DND-41 (cell line): ENCODE data around the gene AFF4.
A peak's percentile ranks its signal among the peaks of the same experiment; 100 is the strongest.

ENCODE experiments used
- ATAC-seq: fragments of 200-7000 bp; cut with Tn5 transposase; 3 replicates; pipeline ENCODE4 v1.9.1; 2021; ENCODE audit warnings: low read depth; ENCODE audit not compliant: insufficient read depth
- DNase-seq: peaks from one replicate; pipeline ENCODE4 v3.0.0-alpha.2; 2020
- H2AFZ ChIP-seq: 2 replicates; pipeline ENCODE4 v1.6.0; 2012; ENCODE audit warnings: low read depth, low read length
- H3K27ac ChIP-seq: 2 replicates; pipeline ENCODE4 v1.5.1; 2012; ENCODE audit warnings: low read length, inconsistent platforms
- H3K27me3 ChIP-seq: fragments of 200-600 bp; sonication (generic); 2 replicates; pipeline ENCODE4 v1.6.0; 2012; ENCODE audit warnings: low read length, mild to moderate bottlenecking, inconsistent platforms; ENCODE audit not compliant: insufficient read depth, poor library complexity
- H3K36me3 ChIP-seq: 2 replicates; pipeline ENCODE4 v1.5.1; 2012; ENCODE audit warnings: low read length, inconsistent platforms; ENCODE audit not compliant: insufficient read depth
- H3K4me1 ChIP-seq: 2 replicates; pipeline ENCODE4 v1.5.1; 2012; ENCODE audit warnings: mild to moderate bottlenecking, low read length; ENCODE audit not compliant: insufficient read depth
- H3K4me2 ChIP-seq: 2 replicates; pipeline ENCODE4 v1.6.0; 2012; ENCODE audit warnings: mild to moderate bottlenecking, moderate library complexity, low read length, inconsistent platforms; ENCODE audit not compliant: insufficient read depth
- H3K4me3 ChIP-seq, 2 experiments: fragments of 200-600 bp in 1 of 2; shearing (Covaris generic) in 1 of 2; 2 replicates each; pipeline ENCODE4 v1.5.1; 2012 to 2016; ENCODE audit warnings: inconsistent platforms in 2 of 2, low read length in 2 of 2, mild to moderate bottlenecking in 2 of 2, low read depth in 1 of 2, moderate library complexity in 1 of 2
- H3K79me2 ChIP-seq: 2 replicates; pipeline ENCODE4 v1.6.0; 2012; ENCODE audit warnings: low read length, inconsistent platforms; ENCODE audit not compliant: insufficient read depth
- H3K9ac ChIP-seq: 2 replicates; pipeline ENCODE4 v1.6.0; 2012; ENCODE audit warnings: low read depth, mild to moderate bottlenecking, inconsistent platforms, low read length, moderate library complexity
- H3K9me3 ChIP-seq: 2 replicates; pipeline ENCODE4 v1.5.1; 2012; ENCODE audit warnings: low read length, moderate library complexity, mild to moderate bottlenecking, inconsistent platforms; ENCODE audit not compliant: insufficient read depth, severe bottlenecking
- H4K20me1 ChIP-seq: 2 replicates; pipeline ENCODE4 v1.6.0; 2012; ENCODE audit warnings: low read length; ENCODE audit not compliant: insufficient read depth
- CTCF ChIP-seq: IDR thresholded peaks from 2 replicates; pipeline ENCODE4 v1.5.1; 2012; ENCODE audit warnings: borderline replicate concordance, low read length, moderate library complexity, mild to moderate bottlenecking; ENCODE audit not compliant: poor library complexity, severe bottlenecking; ENCODE audit errors: extremely low read depth
- EZH2 ChIP-seq: IDR thresholded peaks from 3 replicates; pipeline ENCODE4 v1.6.1; 2012; ENCODE audit warnings: borderline replicate concordance, low read depth, mild to moderate bottlenecking, moderate library complexity, low read length, inconsistent platforms; ENCODE audit not compliant: severe bottlenecking

The AFF4 gene

GRCh38 chr5:132854301-132854700, 109.1 kb downstream of the AFF4 start:
- no peak for ATAC-seq
- no peak for DNase-seq
- no peak overlapping the region for H3K9ac ChIP-seq
- no peak overlapping the region for H3K4me3 ChIP-seq
- no peaks in the 10 kb centered on the region for H3K27me3 ChIP-seq
- H3K36me3 ChIP-seq = no peaks in the 10 kb centered on the region
- peaks cover 6% of the 10 kb centered on the region for H3K4me1 ChIP-seq
- H3K27ac ChIP-seq = no peak overlapping the region
- no peak overlapping the region for H2AFZ ChIP-seq
- no peaks in the 10 kb centered on the region for H3K9me3 ChIP-seq
- no peaks in the 10 kb centered on the region for H3K79me2 ChIP-seq
- no peak for TF ChIP-seq CTCF
- TF ChIP-seq EZH2 = no peak
- no peak overlapping the region for H3K4me2 ChIP-seq
- H4K20me1 ChIP-seq = no peaks in the 10 kb centered on the region

GRCh38 chr5:132853790-132854189, 109.6 kb downstream of the AFF4 start:
- H3K4me2 ChIP-seq = no peak overlapping the region
- H3K27ac ChIP-seq = no peak overlapping the region
- no peak overlapping the region for H3K9ac ChIP-seq
- no peaks in the 10 kb centered on the region for H3K36me3 ChIP-seq
- no peak overlapping the region for H2AFZ ChIP-seq
- H3K79me2 ChIP-seq = no peaks in the 10 kb centered on the region
- no peaks in the 10 kb centered on the region for H4K20me1 ChIP-seq
- H3K4me1 ChIP-seq = peaks cover 6% of the 10 kb centered on the region
- TF ChIP-seq CTCF (no peak), EZH2 (no peak)
- H3K27me3 ChIP-seq = no peaks in the 10 kb centered on the region
- DNase-seq (no peak), ATAC-seq (peak; percentile 69)
- no peaks in the 10 kb centered on the region for H3K9me3 ChIP-seq
- no peak overlapping the region for H3K4me3 ChIP-seq

GRCh38 chr5:132853323-132853722, 110.1 kb downstream of the AFF4 start:
- no peaks in the 10 kb centered on the region for H3K27me3 ChIP-seq
- TF ChIP-seq EZH2 (no peak), CTCF (no peak)
- no peak overlapping the region for H3K27ac ChIP-seq
- H3K36me3 ChIP-seq = no peaks in the 10 kb centered on the region
- no peak for DNase-seq
- no peak overlapping the region for H3K4me2 ChIP-seq
- H3K9ac ChIP-seq = no peak overlapping the region
- no peak overlapping the region for H3K4me3 ChIP-seq
- H3K9me3 ChIP-seq = no peaks in the 10 kb centered on the region
- H3K4me1 ChIP-seq = peaks cover 6% of the 10 kb centered on the region
- no peaks in the 10 kb centered on the region for H3K79me2 ChIP-seq
- no peak for ATAC-seq
- no peaks in the 10 kb centered on the region for H4K20me1 ChIP-seq
- no peak overlapping the region for H2AFZ ChIP-seq

- Histone ChIP-seq H3K9me3 (no peaks in the 10 kb centered on the region), H4K20me1 (no peaks in the 10 kb centered on the region), H3K4me2 (no peak overlapping the region), H2AFZ (no peak overlapping the region), H3K4me3 (no peak overlapping the region), H3K27me3 (no peaks in the 10 kb centered on the region), H3K27ac (no peak overlapping the region), H3K9ac (no peak overlapping the region), H3K79me2 (no peaks in the 10 kb centered on the region), H3K4me1 (peaks cover 6% of the 10 kb centered on the region), H3K36me3 (no peaks in the 10 kb centered on the region)
- ATAC-seq = no peak
- TF ChIP-seq EZH2 = no peak
- TF ChIP-seq CTCF = no peak
- no peak for DNase-seq
Observed at GRCh38 chr5:132850066-132850465, 113.4 kb downstream of the AFF4 start.
